ENCODE results near the gene WDR27. TPM values are rescaled to one million over a fixed set of nuclear protein-coding genes. Genes with fewer than 3 reads are reported as not detected.

Gene WDR27
- total RNA-seq, 3 donors from 2014 or later: 21.3 to 68.6 (median 56.4) TPM

GRCh38 chr6:169642455-169642854, 59.4 kb downstream of the WDR27 start:
- H3K27ac ChIP-seq: no peak overlapping the region
- H3K4me1 ChIP-seq: no peaks in the 10 kb centered on the region
- no peaks in the 10 kb centered on the region for H3K9me3 ChIP-seq
- intact Hi-C loops (cut with DNase I; ENCODE audit: low total_unique reads): no loop called here
- no peak for TF ChIP-seq POLR2AphosphoS5 (IDR thresholded peaks at IDR 0.05)
- no peak for TF ChIP-seq POLR2A (IDR thresholded peaks at IDR 0.05)
- no peak for TF ChIP-seq CTCF (IDR thresholded peaks at IDR 0.05)
- no peaks in the 10 kb centered on the region for H3K36me3 ChIP-seq
- H3K4me3 ChIP-seq: no peak overlapping the region
- no peak for DNase-seq (ENCODE audit: low spot score in 2 of 2)
- H3K27me3 ChIP-seq: no peaks in the 10 kb centered on the region

- DNase-seq (ENCODE audit: low spot score in 2 of 2): no peak
- H3K4me1 ChIP-seq: no peaks in the 10 kb centered on the region
- no peaks in the 10 kb centered on the region for H3K9me3 ChIP-seq
- no peaks in the 10 kb centered on the region for H3K27me3 ChIP-seq
- H3K27ac ChIP-seq: no peak overlapping the region
- no peak for TF ChIP-seq POLR2AphosphoS5 (IDR thresholded peaks at IDR 0.05)
- TF ChIP-seq CTCF (IDR thresholded peaks at IDR 0.05): no peak
- TF ChIP-seq POLR2A (IDR thresholded peaks at IDR 0.05): no peak
- no peak overlapping the region for H3K4me3 ChIP-seq
- intact Hi-C loops (cut with DNase I; ENCODE audit: low total_unique reads): no loop called here
- H3K36me3 ChIP-seq: no peaks in the 10 kb centered on the region
Measured at GRCh38 chr6:169641461-169642085, 60.3 kb downstream of the WDR27 start.

GRCh38 chr6:169640983-169641382, 60.8 kb downstream of the WDR27 start:
- H3K27me3 ChIP-seq: no peaks in the 10 kb centered on the region
- no peaks in the 10 kb centered on the region for H3K4me1 ChIP-seq
- DNase-seq (ENCODE audit: low spot score in 2 of 2): no peak
- intact Hi-C loops (cut with DNase I; ENCODE audit: low total_unique reads): no loop called here
- H3K9me3 ChIP-seq: no peaks in the 10 kb centered on the region
- TF ChIP-seq CTCF (IDR thresholded peaks at IDR 0.05) (no peak), POLR2A (IDR thresholded peaks at IDR 0.05) (no peak), POLR2AphosphoS5 (IDR thresholded peaks at IDR 0.05) (no peak)
- no peaks in the 10 kb centered on the region for H3K36me3 ChIP-seq
- no peak overlapping the region for H3K27ac ChIP-seq
- H3K4me3 ChIP-seq: no peak overlapping the region

- TF ChIP-seq POLR2AphosphoS5 (IDR thresholded peaks at IDR 0.05) (no peak), POLR2A (IDR thresholded peaks at IDR 0.05) (no peak)
- H3K4me1 ChIP-seq: no peaks in the 10 kb centered on the region
- no peak overlapping the region for H3K27ac ChIP-seq
- no peak for DNase-seq (ENCODE audit: low spot score in 2 of 2)
- no peaks in the 10 kb centered on the region for H3K27me3 ChIP-seq
- H3K4me3 ChIP-seq: no peak overlapping the region
- H3K9me3 ChIP-seq: no peaks in the 10 kb centered on the region
- intact Hi-C loops (cut with DNase I; ENCODE audit: low total_unique reads): no loop called here
- no peaks in the 10 kb centered on the region for H3K36me3 ChIP-seq
Measured at GRCh38 chr6:169640351-169640852, 61.4 kb downstream of the WDR27 start.

- no peak overlapping the region for H3K27ac ChIP-seq
- TF ChIP-seq CTCF (IDR thresholded peaks at IDR 0.05) (no peak), POLR2A (IDR thresholded peaks at IDR 0.05) (no peak), POLR2AphosphoS5 (IDR thresholded peaks at IDR 0.05) (no peak)
- DNase-seq (ENCODE audit: low spot score in 2 of 2): no peak
- no peak overlapping the region for H3K4me3 ChIP-seq
- intact Hi-C loops (cut with DNase I; ENCODE audit: low total_unique reads): no loop called here
- no peaks in the 10 kb centered on the region for H3K4me1 ChIP-seq
- H3K27me3 ChIP-seq: no peaks in the 10 kb centered on the region
- H3K9me3 ChIP-seq: no peaks in the 10 kb centered on the region
- no peaks in the 10 kb centered on the region for H3K36me3 ChIP-seq
Measured at GRCh38 chr6:169639653-169640278, 62.1 kb downstream of the WDR27 start.

All from breast epithelium (tissue), 4 donors.